ENCODE measurements around the gene C16orf90.

The C16orf90 gene

DNA sequence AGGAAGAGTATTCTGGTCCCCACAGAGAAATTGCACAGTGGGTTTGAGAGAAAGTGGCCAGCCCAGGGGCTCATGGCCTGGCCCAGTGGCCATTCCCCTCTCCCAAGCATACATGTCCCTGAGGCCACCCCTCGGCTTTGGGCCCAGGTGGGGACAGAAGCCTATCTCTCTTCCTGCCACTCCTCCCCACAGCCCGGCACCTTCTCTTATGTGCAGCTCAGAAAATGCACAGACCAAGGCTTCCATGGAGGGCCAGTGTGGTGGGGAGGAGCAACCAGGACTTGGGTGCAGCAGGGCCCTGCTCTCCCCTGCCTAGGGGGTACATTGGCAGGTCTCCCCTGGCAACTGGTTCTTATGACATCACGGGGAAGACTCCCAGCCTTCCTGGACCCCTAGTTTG, at the start of gene C16orf90:
C16orf90 (minus strand) TSS at position 314 of the 400 bp plus-strand sequence; CDS start at position 246, 68 bp downstream.
- Histone ChIP-seq H3K4me3 (ENCODE audit: low read depth in 1 of 2, low read length in 2 of 2) (no peak within 1 kb of the TSS), H3K36me3 (ENCODE audit: insufficient read depth, low read length) (no peaks in the 10 kb centered on the region), H3K4me1 (ENCODE audit: insufficient read depth, low read length) (no peaks in the 10 kb centered on the region), H3K9ac (ENCODE audit: low read length) (no peak within 1 kb of the TSS), H3K9me3 (ENCODE audit: low read length) (no peaks in the 10 kb centered on the region), H3K27me3 (ENCODE audit: control insufficient read depth in 1 of 2, insufficient read depth in 2 of 2, low read length in 2 of 2) (no peaks in the 10 kb centered on the region), H3K27ac (ENCODE audit: low read depth, low read length) (no peak within 1 kb of the TSS)

- H3K36me3 ChIP-seq (ENCODE audit: insufficient read depth, low read length), result peaks cover 15% of the 10 kb centered on the region
- no peaks in the 10 kb centered on the region for H3K27me3 ChIP-seq (ENCODE audit: control insufficient read depth in 1 of 2, insufficient read depth in 2 of 2, low read length in 2 of 2)
- H3K4me3 ChIP-seq (ENCODE audit: low read depth in 1 of 2, low read length in 2 of 2), result no peak overlapping the region
- no peak overlapping the region for H3K27ac ChIP-seq (ENCODE audit: low read depth, low read length)
- no peaks in the 10 kb centered on the region for H3K4me1 ChIP-seq (ENCODE audit: insufficient read depth, low read length)
- no peaks in the 10 kb centered on the region for H3K9me3 ChIP-seq (ENCODE audit: low read length)
- no peak overlapping the region for H3K9ac ChIP-seq (ENCODE audit: low read length)
These were observed 47.5 kb upstream of the C16orf90 start for GRCh38 chr16:3542601-3543373.

GRCh38 chr16:3541527-3542155, 46.4 kb upstream of the C16orf90 start:
- peaks cover 15% of the 10 kb centered on the region for H3K36me3 ChIP-seq (ENCODE audit: insufficient read depth, low read length)
- no peaks in the 10 kb centered on the region for H3K9me3 ChIP-seq (ENCODE audit: low read length)
- no peaks in the 10 kb centered on the region for H3K4me1 ChIP-seq (ENCODE audit: insufficient read depth, low read length)
- H3K4me3 ChIP-seq (ENCODE audit: low read depth in 1 of 2, low read length in 2 of 2), result no peak overlapping the region
- no peaks in the 10 kb centered on the region for H3K27me3 ChIP-seq (ENCODE audit: control insufficient read depth in 1 of 2, insufficient read depth in 2 of 2, low read length in 2 of 2)
- H3K27ac ChIP-seq (ENCODE audit: low read depth, low read length), result no peak overlapping the region
- H3K9ac ChIP-seq (ENCODE audit: low read length), result no peak overlapping the region

DNA sequence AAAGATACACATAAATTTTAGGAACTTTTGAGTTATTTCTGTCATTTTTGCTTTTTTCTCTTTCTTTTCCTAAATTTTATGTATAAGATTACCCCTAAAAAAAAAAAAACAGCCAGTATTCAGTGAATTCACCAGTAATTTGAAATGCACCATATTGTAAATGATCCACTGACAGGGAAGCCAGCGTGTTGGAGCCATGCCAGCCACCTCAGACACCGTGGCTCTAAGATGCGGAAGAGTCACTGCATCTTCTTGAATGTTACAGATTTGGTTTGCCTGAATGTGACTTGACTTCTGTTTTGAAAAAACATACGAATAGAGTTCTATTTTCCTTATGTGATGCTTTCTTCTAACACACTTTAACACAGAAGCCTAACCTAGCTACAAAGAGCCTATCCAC, 42.9 kb upstream of the C16orf90 start:
- Histone ChIP-seq H3K9ac (ENCODE audit: low read length) (no peak overlapping the region), H3K9me3 (ENCODE audit: low read length) (no peaks in the 10 kb centered on the region), H3K36me3 (ENCODE audit: insufficient read depth, low read length) (peaks cover 33% of the 10 kb centered on the region), H3K27ac (ENCODE audit: low read depth, low read length) (no peak overlapping the region), H3K4me1 (ENCODE audit: insufficient read depth, low read length) (no peaks in the 10 kb centered on the region), H3K27me3 (ENCODE audit: control insufficient read depth in 1 of 2, insufficient read depth in 2 of 2, low read length in 2 of 2) (no peaks in the 10 kb centered on the region), H3K4me3 (ENCODE audit: low read depth in 1 of 2, low read length in 2 of 2) (no peak overlapping the region)

GRCh38 chr16:3536851-3537250, 41.6 kb upstream of the C16orf90 start:
- H3K36me3 ChIP-seq (ENCODE audit: insufficient read depth, low read length), result peaks cover 41% of the 10 kb centered on the region
- no peak overlapping the region for H3K4me3 ChIP-seq (ENCODE audit: low read depth in 1 of 2, low read length in 2 of 2)
- H3K4me1 ChIP-seq (ENCODE audit: insufficient read depth, low read length), result no peaks in the 10 kb centered on the region
- no peaks in the 10 kb centered on the region for H3K9me3 ChIP-seq (ENCODE audit: low read length)
- no peaks in the 10 kb centered on the region for H3K27me3 ChIP-seq (ENCODE audit: control insufficient read depth in 1 of 2, insufficient read depth in 2 of 2, low read length in 2 of 2)
- H3K9ac ChIP-seq (ENCODE audit: low read length), result no peak overlapping the region
- H3K27ac ChIP-seq (ENCODE audit: low read depth, low read length), result no peak overlapping the region

DNA sequence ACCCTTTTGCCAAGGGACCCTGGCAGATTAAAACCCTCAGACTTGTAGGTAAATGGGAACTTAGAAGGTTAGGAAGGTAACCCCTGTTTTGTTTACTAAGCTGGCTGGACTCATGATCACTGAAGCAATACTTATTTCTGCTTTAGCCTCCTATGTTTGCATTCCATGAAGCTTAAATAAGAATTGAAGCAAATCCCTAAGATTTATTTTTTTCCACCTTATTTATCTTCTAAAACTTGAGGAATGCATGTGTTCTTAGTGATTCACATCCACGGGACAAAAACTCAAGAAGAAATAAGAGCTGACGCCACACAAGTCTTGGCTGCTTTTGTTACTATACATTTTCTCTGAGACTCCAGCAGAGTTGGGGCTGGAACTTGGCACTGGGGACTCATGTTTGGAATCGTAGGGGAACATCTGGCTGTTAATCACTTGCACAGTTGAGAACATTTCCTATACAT, 41.0 kb upstream of the C16orf90 start:
- Histone ChIP-seq H3K9ac (ENCODE audit: low read length) (no peak overlapping the region), H3K4me1 (ENCODE audit: insufficient read depth, low read length) (no peaks in the 10 kb centered on the region), H3K27me3 (ENCODE audit: control insufficient read depth in 1 of 2, insufficient read depth in 2 of 2, low read length in 2 of 2) (no peaks in the 10 kb centered on the region), H3K27ac (ENCODE audit: low read depth, low read length) (no peak overlapping the region), H3K36me3 (ENCODE audit: insufficient read depth, low read length) (peaks cover 46% of the 10 kb centered on the region), H3K9me3 (ENCODE audit: low read length) (no peaks in the 10 kb centered on the region), H3K4me3 (ENCODE audit: low read depth in 1 of 2, low read length in 2 of 2) (no peak overlapping the region)

DNA sequence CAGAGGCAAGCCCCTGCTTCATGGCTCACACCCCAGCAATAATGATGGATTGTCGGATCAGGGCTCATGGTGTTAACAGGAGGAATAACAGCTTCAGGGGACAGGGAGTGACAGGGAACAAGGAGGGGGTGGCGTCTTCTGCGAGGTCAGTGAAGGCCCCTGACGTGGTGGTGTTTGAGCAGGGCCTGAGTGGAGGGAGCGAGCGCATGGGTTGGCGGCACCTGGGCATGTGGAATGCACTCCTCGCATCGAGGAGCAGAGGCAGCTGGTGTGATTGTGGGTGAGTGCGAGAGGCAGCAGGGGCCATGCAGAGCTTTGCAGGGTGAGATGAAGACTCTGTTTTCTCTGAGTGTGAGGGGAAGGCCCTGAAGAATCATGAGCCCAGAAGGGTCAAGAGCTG, 38.8 kb upstream of the C16orf90 start:
- peaks cover 44% of the 10 kb centered on the region for H3K36me3 ChIP-seq (ENCODE audit: insufficient read depth, low read length)
- H3K27me3 ChIP-seq (ENCODE audit: control insufficient read depth in 1 of 2, insufficient read depth in 2 of 2, low read length in 2 of 2), result no peaks in the 10 kb centered on the region
- H3K27ac ChIP-seq (ENCODE audit: low read depth, low read length), result no peak overlapping the region
- no peaks in the 10 kb centered on the region for H3K4me1 ChIP-seq (ENCODE audit: insufficient read depth, low read length)
- H3K4me3 ChIP-seq (ENCODE audit: low read depth in 1 of 2, low read length in 2 of 2), result no peak overlapping the region
- no peaks in the 10 kb centered on the region for H3K9me3 ChIP-seq (ENCODE audit: low read length)
- no peak overlapping the region for H3K9ac ChIP-seq (ENCODE audit: low read length)

GRCh38 chr16:3532741-3533140, 37.5 kb upstream of the C16orf90 start:
- Histone ChIP-seq H3K9me3 (ENCODE audit: low read length) (no peaks in the 10 kb centered on the region), H3K27me3 (ENCODE audit: control insufficient read depth in 1 of 2, insufficient read depth in 2 of 2, low read length in 2 of 2) (no peaks in the 10 kb centered on the region), H3K36me3 (ENCODE audit: insufficient read depth, low read length) (peaks cover 45% of the 10 kb centered on the region), H3K9ac (ENCODE audit: low read length) (no peak overlapping the region), H3K27ac (ENCODE audit: low read depth, low read length) (no peak overlapping the region), H3K4me3 (ENCODE audit: low read depth in 1 of 2, low read length in 2 of 2) (no peak overlapping the region), H3K4me1 (ENCODE audit: insufficient read depth, low read length) (no peaks in the 10 kb centered on the region)

DNA sequence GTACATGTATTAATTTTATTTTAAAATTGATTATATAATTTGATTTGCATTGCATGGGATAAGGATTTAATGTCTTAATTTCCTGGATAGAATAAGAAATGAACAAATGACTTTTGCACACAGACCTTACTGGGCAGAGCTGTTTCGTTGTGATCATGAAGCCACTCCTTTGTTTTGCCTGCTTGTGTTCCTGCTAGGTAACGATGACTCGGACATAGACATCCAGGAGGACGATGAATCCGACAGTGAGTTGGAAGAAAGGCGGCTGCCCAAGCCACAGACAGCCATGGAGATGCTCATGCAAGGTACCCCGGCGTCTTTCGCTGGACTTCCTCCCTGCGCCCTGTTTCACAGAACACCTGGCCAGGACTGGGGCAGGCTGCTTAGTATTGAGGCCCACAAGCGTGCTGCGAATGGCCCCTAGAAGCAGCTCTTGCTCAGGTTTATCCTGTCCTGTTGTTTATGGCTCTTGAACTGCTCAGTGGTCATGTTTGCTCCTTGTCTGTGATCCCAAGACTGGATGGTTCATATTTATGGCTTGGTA, 35.2 kb upstream of the C16orf90 start:
- H3K9ac ChIP-seq (ENCODE audit: low read length), result no peak overlapping the region
- no peak overlapping the region for H3K27ac ChIP-seq (ENCODE audit: low read depth, low read length)
- H3K27me3 ChIP-seq (ENCODE audit: control insufficient read depth in 1 of 2, insufficient read depth in 2 of 2, low read length in 2 of 2), result no peaks in the 10 kb centered on the region
- H3K4me1 ChIP-seq (ENCODE audit: insufficient read depth, low read length), result no peaks in the 10 kb centered on the region
- no peak overlapping the region for H3K4me3 ChIP-seq (ENCODE audit: low read depth in 1 of 2, low read length in 2 of 2)
- H3K36me3 ChIP-seq (ENCODE audit: insufficient read depth, low read length), result peaks cover 45% of the 10 kb centered on the region
- H3K9me3 ChIP-seq (ENCODE audit: low read length), result no peaks in the 10 kb centered on the region

DNA sequence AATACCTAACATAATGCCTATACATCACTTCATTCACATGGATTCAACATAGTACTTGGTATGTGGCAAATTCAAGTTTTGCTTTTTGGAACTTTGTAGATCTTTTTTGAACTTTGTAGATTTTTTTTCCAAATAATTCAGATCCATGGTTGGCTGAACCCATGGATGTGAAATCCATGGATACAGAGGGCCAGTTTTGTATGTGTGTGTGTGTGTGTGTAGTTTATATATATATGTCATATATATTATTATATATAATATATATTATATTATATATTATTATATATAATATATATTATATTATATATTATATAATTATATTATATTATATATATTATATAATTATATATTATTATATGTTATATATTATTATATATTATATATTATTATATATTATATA, 33.9 kb upstream of the C16orf90 start:
- Histone ChIP-seq H3K36me3 (ENCODE audit: insufficient read depth, low read length) (peaks cover 54% of the 10 kb centered on the region), H3K27me3 (ENCODE audit: control insufficient read depth in 1 of 2, insufficient read depth in 2 of 2, low read length in 2 of 2) (no peaks in the 10 kb centered on the region)

DNA sequence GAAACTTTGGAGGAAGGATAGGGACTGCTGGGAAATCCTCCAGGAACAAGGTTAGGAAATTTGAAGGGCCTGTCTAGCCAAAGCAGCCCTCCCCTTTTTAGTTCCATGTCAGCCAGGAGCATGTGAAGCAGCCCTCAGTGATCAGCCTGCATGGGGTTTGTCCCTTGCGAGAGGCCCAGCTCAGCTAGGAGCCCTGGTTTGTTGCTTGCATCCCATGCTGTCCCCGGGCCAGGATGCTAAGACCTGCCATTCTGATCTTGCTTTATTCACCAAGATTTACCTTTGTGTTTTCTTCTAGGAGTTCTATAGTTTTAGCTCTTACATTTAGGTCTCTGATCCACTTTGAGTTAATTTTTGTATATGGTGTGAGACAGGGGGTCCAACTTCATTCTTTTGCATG, 33.1 kb upstream of the C16orf90 start:
- H3K9me3 ChIP-seq (ENCODE audit: low read length), result no peaks in the 10 kb centered on the region
- no peak overlapping the region for H3K4me3 ChIP-seq (ENCODE audit: low read depth in 1 of 2, low read length in 2 of 2)
- H3K4me1 ChIP-seq (ENCODE audit: insufficient read depth, low read length), result no peaks in the 10 kb centered on the region
- H3K27ac ChIP-seq (ENCODE audit: low read depth, low read length), result no peak overlapping the region
- no peaks in the 10 kb centered on the region for H3K27me3 ChIP-seq (ENCODE audit: control insufficient read depth in 1 of 2, insufficient read depth in 2 of 2, low read length in 2 of 2)
- peaks cover 54% of the 10 kb centered on the region for H3K36me3 ChIP-seq (ENCODE audit: insufficient read depth, low read length)
- no peak overlapping the region for H3K9ac ChIP-seq (ENCODE audit: low read length)

More for the DNA sequence above, 33.9 kb upstream of the C16orf90 start:
- Histone ChIP-seq H3K27ac (ENCODE audit: low read depth, low read length) (no peak overlapping the region), H3K9ac (ENCODE audit: low read length) (no peak overlapping the region), H3K4me1 (ENCODE audit: insufficient read depth, low read length) (no peaks in the 10 kb centered on the region), H3K9me3 (ENCODE audit: low read length) (no peaks in the 10 kb centered on the region), H3K4me3 (ENCODE audit: low read depth in 1 of 2, low read length in 2 of 2) (no peak overlapping the region)
